ENCODE data around the gene CYP1B1. TPM values are rescaled to one million over a fixed set of nuclear protein-coding genes. Genes with fewer than 3 reads are reported as not detected.
"Not testable (repeated sequence)": the region's sequence is repeated elsewhere in the genome, so short reads cannot be mapped to it uniquely, and the experiment has no call there.

CYP1B1 gene
- total RNA-seq, 1 experiment from 2014 or later = not detected

DNA sequence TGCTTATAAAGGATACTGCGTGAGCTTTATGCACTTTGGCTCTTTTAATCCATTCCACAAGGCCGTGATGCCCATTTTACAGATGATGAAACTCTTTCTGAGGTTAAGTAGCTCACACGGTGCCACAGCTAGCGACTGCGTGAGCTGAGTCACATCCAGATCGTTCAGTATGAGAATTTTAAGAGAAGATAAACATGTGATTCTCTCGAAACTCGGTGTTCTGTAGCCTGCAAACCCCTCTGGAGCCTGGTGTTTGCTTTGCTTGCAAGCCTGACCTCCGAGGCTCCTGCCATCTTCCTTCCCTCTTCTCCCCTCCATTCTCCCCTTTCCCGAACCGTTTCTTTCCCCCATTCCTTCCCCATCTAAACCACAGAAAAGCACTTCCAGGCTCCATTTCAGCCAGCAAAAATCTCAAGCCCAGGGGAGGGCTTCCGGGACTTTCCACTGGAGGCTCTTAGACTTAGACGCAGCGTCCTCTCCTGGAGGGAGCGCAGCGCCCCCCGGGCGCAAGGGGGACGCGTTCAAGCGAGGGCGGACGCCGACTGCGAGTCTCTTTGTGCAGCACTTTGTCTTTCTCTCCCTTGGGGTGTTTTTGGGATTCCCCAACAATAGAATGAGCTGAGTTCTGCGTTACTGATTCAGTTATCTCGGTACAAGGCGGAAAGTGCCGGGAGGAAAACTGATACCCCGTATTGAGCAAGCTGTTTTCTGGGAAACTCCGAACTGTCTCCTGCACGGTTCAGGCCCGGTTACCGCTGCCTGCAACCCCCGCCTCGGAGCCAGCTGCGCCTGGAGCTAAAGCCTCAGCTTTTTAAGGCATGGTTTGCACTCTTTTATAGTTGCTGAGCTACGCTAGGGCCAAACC lies 38.0 kb downstream of the CYP1B1 start:
- DNase-seq (ENCODE audit: low read depth) = no peak

DNA sequence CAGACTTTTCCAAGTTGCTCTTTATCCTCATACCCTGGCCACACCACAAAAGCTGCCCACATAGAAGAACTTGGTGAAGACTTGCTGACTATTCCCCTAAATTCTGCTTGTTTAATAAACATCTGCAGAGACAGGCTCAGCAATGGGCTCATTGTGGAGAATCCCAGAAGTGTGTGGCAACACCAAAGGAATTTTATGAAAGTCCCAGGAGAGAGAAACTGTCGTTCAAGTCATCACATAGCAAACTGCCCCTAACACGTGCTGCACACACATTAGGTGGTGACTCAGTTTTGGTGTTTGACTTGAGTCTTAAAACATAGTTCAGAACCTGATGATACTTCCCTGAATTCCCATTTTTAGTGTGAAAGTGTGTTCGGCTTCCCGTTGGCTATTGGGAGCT lies 38.6 kb downstream of the CYP1B1 start:
- DNase-seq (ENCODE audit: low read depth) = no peak

DNA sequence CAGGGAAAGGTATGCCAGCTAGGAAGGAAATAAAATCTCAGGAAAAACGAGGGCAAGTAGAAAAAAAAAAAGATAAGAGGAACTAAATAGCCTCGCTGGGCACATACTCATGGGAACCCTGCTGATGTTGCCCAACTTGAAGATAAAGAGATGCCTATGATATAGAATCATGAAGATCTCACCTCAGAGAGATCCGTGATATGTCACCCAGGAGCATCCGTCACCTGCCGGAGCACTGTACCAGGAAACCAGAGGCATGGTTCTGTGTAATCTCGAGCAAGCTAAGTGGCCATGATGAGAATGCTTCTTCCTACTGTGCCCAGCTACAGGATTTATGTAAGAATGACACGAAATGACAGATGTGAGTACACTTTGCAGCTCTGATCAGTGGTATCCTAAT lies 40.0 kb downstream of the CYP1B1 start:
- no peak for DNase-seq (ENCODE audit: low read depth)

DNA sequence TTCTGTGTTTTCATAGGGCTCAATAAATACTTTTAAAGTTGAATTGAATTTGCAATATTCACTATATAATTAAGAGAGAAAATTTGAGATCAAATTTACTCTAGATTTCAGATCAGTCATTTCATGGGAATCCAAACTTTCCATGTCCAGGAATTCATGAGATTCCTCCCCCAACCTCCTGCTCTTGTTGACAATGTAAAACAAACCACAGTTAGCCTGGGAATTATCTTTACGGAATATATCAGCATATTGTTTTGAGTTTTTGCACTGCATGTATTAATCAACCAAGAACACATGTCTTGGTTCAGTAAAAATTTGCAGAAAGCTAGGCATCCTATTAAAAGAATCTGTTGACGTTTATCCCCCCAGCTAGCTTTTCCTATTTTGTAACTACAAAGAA lies 42.3 kb downstream of the CYP1B1 start:
- DNase-seq (ENCODE audit: low read depth) = no peak

DNA sequence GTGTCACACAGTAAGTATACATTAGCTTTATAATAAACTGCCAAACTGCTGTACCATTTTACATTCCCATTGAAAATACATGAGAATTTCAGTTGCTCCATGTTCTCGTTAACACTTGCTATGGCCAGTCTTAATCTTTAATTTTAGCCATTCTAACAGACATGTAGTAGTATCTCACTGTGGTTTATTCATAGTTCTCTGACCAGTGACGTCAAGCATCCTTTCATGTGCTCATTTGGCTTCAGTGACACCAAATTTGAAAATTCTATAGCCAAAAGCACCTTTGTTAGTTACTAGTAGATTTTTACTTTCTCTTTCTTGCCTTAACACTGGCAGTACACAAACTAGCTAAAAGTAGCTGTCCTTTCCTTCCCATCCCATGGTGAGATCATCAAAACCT lies 43.0 kb downstream of the CYP1B1 start:
- no peak for DNase-seq (ENCODE audit: low read depth)

DNA sequence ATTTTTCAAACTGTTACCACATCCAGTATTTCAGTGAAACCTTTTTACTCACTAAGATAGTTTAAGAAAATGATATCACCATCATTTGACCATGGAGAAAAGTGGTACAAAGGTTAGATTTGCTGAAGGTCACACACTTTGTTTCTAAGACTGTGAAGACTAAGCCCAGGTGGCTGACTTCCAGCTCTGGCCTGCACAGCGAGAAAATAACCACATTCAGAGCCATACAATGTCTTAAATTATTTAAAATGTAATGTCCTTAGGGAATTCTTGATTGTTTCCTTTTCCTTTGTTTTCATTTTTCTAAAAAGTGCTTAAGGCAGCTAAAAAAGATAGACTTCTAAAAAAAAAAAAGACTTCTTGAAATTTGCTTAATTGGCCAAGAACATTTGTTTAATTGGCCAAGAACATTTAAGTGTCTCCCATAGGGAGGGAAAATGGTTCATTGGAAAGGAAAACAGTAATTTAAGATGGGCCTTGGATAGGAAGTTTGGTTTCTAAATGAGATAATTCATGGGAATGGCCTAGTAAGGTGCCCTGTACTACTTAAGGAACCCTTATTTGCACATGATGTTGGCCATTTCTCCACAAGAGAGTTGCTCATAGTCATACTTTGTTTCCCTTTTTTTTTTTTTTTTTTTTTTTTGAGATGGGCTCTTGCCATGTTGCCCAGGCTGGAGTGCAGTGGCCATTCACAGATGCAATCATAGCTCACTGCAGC lies 45.2 kb downstream of the CYP1B1 start:
- no peak for DNase-seq (ENCODE audit: low read depth)

DNA sequence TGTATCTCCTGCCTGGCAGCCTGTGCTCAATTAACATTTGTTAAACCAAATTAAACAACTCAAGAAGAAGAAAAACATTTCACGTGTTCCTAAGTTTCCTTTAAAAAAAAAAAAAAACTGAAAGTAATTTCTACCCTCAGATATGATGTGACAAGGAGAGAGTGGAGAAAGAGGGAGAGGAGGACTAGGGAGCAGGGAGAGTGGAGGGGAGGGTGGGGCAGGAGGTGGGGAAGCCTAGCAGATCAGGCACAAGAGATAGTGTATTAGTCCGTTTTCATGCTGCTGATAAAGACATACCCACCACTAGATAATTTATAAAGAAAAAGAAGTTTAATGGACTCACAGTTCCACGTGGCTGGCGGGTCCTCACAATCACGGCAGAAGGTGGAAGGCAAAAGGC lies 46.4 kb downstream of the CYP1B1 start:
- DNase-seq (ENCODE audit: low read depth) = no peak

DNA sequence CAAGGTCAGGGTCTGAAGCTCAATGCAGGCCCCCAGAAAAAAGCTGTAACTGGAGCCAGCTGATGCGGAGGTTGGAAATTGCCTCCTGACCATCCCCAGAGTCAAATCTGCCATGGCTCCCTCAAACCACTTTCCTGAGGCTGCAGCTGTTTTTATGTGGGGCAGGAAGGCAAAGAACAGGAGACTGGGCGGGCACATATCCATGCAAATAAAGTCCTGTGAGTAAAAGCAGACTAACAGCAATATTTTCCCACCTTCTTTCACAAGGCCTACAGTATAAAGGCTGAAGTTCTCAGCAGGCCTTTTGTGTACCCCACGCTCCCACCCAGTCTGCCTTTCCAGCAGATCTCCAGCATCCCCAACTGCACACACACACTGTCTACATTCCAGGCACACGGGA lies 47.1 kb downstream of the CYP1B1 start:
- DNase-seq (ENCODE audit: low read depth) = no peak

DNA sequence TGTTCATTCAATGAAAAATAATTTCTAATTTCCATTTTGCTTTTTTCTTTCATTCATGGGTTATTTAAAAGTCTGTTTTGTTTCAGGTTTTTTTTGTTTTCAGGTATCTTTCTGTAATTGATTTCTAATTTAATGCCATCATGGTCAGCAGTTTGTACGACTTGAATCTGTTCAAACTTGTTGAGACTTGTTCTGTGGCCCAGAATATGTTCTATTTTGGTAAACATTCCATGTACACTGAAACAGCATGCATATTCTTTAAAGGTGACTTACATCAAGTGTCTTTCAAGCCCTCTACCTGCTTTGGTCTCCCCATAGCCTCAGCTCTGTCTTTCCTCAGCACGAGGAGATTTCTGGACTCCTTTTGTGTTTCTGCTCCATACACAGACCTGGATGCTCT lies 49.1 kb downstream of the CYP1B1 start:
- no peak for DNase-seq (ENCODE audit: low read depth)

DNA sequence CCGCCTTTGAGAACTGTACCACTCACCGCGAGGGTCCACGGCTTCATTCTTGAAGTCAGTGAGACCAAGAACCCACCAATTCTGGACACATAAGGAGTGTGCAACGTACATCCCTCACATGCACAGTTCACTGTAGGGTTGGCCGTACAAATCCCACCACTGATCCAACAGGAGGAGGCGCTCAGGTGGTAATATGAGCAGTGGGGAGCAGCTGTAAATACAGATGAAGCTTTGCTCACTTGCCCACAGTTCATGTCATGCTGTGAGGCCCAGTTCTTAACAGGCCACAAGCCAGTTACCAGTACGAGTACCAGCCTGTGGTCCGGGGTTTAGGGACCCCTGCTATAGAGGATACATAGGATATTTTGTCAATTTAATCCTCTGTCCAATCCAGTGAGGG lies 54.4 kb downstream of the CYP1B1 start:
- DNase-seq (ENCODE audit: low read depth) = no peak

DNA sequence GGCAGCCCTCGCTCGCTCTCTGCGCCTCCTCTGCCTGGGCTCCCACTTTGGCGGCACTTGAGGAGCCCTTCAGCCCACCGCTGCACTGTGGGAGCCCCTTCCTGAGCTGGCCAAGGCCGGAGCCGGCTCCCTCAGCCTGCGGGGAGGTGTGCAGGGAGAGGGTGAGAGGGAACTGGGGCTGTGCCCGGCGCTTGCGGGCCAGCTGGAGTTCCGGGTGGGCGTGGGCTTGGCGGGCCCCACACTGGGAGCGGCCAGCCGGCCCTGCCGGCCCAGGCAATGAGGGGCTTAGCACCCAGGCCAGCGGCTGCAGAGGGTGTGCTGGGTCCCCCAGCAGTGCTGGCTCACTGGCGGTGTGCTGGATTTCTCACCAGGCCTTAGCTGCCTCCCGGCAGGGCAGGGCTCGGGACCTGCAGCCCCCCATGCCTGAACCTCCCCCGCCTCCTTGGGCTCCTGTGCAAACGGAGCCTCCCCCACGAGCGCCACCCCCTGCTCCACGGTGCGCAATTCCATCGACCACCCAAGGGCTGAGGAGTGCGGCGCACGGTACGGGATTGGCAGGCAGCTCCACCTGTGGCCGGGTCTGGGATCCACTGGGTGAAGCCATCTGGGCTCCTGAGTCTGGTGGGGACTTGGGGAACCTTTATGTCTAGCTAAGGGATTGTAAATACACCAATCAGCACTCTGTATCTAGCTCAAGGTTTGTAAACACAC lies 55.4 kb downstream of the CYP1B1 start:
- not testable (repeated sequence) for DNase-seq (ENCODE audit: low read depth)

DNA sequence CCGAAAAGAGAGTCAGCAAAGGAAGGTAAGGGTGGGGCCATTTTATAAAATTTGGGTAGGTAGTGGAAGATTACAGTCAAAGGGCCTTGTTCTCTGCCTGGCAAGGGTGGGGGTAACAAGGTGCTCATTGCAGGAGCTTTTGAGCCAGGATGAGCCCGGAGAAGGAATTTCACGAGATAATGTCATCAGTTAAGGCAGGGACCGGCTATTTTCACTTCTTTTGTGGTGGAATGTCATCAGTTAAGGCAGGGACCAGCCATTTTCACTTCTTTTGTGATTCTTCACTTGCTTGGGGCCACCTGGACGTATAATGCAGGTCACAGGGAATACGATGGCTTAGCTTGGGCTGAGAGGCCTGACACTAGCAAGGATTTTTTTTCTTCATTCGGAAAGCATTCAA lies 58.1 kb downstream of the CYP1B1 start:
- no peak for DNase-seq (ENCODE audit: low read depth)

Other genes starting within 250 kb of the CYP1B1 start
- gene RMDN2, start 150.9 kb downstream of the CYP1B1 start, total RNA-seq (2014; rRNA removed; shearing (Covaris generic)) = 3.2 and 3.4 TPM in 2 replicates